Subcutaneous adipose tissue (tissue), 4 donors: ENCODE results near the gene KIF23. TPM values are rescaled to one million over a fixed set of nuclear protein-coding genes. Genes with fewer than 3 reads are reported as not detected.

Experiments used
- total RNA-seq, 4 donors: library from RNA; depleted of rRNA; stranded (reverse); fragments of >200 nt; gene quantifications; one replicate each; pipeline ENCODE4 v1.1.0, GENCODE V29; 2016
- TF ChIP-seq, protein P1 (sequence below): fragments of 450-650 bp; IDR thresholded peaks from one replicate; pipeline ENCODE4 v1.5.1; 2016; ENCODE audit warnings: low read depth, mild to moderate bottlenecking, control low read depth, antibody characterized with exemption, moderate library complexity

KIF23 gene
- total RNA-seq, 4 donors from 2014 or later, result 0.75 to 6.1 (median 3.5) TPM

DNA sequence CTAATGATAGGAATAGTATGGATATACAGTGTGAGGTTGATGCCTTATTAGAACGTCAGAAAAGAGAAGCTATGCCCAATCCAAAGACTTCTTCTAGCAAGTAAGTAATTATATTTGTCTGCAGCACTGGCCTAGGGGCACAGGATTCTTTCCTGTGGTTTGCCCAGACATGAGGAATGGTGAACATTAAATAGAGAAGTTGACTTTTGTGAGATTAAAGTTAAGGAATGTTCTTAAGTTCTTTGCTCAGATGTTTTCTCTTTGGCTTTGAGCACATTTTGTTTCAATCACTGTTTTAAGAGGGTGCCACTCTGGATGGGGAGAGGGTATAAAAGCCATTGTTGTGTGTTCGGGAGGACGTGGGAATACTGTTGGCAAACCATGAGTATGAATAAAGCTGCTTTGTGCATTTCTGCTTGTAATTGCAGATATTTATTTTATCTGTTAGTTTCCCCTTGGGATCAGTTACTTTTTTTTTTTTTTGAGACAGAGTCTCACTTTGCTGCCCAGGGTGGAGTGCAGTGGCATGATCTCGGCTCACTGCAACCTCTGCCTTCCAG, 8.3 kb downstream of the KIF23 start:
- TF ChIP-seq, protein P1, sequence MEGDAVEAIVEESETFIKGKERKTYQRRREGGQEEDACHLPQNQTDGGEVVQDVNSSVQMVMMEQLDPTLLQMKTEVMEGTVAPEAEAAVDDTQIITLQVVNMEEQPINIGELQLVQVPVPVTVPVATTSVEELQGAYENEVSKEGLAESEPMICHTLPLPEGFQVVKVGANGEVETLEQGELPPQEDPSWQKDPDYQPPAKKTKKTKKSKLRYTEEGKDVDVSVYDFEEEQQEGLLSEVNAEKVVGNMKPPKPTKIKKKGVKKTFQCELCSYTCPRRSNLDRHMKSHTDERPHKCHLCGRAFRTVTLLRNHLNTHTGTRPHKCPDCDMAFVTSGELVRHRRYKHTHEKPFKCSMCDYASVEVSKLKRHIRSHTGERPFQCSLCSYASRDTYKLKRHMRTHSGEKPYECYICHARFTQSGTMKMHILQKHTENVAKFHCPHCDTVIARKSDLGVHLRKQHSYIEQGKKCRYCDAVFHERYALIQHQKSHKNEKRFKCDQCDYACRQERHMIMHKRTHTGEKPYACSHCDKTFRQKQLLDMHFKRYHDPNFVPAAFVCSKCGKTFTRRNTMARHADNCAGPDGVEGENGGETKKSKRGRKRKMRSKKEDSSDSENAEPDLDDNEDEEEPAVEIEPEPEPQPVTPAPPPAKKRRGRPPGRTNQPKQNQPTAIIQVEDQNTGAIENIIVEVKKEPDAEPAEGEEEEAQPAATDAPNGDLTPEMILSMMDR, result no peak

DNA sequence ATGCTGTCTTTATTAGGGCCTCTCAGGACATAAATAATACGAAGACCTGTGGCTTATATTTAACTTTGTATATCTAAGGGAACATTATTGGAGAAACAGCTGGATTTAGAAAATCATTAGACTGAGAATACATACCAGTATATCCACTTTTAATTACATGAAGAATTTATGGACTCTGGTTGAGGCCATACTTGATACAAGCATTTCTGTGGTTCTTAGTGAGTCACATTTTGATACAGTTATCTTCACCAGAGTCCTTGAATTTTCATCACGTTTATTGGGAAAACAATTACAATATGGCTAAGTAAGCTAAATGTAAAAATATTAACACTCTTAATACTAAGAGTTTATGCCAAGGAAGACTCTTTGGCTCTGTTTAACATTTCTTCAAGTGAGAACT, 9.9 kb downstream of the KIF23 start:
- TF ChIP-seq, protein P1, result no peak

DNA sequence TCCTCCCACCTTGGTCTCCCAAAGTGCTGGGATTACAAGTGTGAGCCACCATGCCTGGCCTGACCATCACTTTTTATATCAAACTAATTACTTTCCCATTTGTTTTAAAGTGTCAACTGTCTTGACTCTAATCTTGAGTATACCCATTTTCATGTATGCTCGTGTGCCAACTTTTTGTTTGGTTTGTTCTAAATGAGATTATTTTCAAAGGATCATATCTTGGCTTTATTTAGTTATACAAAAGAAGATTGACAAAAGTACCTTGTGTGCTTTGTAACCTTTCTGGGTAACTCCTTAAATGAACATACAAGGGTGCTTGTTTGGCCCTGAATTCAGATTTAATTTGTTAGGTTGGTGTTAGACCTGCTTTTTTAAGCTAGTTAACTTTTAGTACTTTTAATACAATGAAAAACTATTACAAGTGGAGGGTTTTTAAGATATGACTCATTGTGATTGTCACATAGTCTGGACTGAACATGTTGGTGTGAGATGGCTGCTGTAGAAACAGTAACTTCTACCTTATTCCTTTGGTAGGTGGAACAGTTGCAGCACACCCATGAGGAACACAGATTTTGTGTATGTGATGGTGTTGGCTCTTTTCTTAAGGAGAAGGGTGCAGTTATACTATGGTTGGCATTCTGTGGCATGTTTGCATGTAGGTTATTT, 10.7 kb downstream of the KIF23 start:
- TF ChIP-seq, protein P1, result no peak

DNA sequence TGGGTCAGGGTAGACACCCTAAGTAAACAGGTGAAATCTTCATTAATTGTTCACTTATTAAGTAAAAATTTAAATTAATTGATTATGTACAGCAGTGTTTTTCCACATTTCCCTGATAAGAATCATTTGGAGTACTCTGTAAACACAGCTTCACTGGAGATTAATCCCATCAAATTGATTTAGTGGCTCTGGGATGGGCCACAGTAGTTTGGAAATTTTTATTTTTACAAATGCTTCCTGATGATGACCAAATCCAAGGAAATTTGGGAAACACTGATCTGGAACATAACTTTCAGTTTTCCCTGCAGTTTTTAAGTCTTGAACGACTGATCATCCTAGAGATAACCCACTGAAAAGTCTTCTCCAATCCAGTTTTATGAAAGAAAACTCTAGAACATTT, 19.7 kb downstream of the KIF23 start:
- TF ChIP-seq, protein P1, result no peak

DNA sequence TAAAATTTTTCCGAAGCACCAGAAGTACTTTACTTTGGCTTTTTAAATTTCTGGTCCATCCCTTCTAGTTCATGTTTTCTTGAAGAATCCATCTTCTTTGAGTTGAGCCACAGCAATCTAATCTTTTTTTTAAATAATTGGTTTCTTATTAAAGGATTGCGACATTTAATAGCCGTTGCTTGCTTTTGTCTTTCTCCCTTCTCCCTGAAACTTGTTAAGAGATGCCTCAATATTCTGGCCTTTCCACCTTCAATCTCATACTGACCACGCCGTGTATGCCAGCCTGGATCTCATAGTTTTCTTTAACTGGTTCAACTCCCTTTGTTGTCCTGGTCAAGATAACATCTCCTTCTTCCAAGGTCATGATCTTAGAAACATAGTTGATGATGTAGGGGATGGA, 20.1 kb downstream of the KIF23 start:
- TF ChIP-seq, protein P1, result no peak

DNA sequence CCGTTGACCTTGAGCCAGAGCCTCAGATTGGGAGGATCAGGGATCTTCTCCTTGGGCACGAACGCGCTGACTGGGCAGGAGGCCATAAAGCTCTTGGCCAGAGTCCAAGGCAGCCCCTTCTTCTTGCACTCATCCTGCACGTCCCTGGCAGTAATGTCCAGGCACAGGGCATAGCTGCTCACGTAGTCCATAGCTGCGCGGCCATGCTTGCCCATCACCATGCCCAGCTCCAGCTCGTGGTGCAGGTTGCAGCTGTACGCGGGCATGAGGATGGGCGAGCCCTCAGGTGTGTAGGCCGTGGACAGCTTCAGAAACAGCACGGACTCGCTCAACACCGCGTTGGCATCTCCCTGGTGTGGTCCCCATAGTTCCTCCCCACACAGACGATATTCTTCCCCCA, 20.5 kb downstream of the KIF23 start:
- TF ChIP-seq, protein P1, result no peak

DNA sequence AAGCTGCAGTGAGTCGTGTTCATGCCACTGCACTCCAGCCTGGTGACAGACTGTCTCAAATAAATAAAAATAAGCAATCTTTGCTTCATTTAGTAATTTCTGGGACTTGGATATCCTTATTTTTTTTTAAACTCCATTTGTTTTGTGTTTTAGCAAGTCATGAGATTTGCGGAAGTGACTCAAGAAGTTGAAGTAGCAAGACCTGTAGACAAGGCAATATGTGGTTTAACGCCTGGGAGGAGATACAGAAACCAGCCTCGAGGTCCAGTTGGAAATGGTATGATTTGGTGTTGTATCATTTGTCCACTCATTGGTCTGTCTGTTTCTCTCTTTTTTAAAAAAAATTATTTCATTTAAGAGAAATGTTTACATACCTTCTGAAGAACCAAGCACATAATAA, 21.8 kb downstream of the KIF23 start:
- TF ChIP-seq, protein P1, result no peak
